ENCODE measurements around the gene IL12RB2.

Gene IL12RB2

GRCh38 chr1:67313934-67314671, 6.4 kb downstream of the IL12RB2 start:
- DNase-seq = no peak

- DNase-seq = peak; percentile 20
Measured at GRCh38 chr1:67314696-67315095, 7.0 kb downstream of the IL12RB2 start.

- DNase-seq = no peak
Measured at GRCh38 chr1:67316180-67316902, 8.7 kb downstream of the IL12RB2 start.

- DNase-seq = no peak
Measured at GRCh38 chr1:67316918-67317317, 9.2 kb downstream of the IL12RB2 start.

- DNase-seq = no peak
Measured at GRCh38 chr1:67317803-67318202, 10.1 kb downstream of the IL12RB2 start.

- no peak for DNase-seq
Measured at GRCh38 chr1:67322442-67322841, 14.8 kb downstream of the IL12RB2 start.

- DNase-seq = no peak
Measured at GRCh38 chr1:67323087-67323486, 15.4 kb downstream of the IL12RB2 start.

GRCh38 chr1:67324068-67324467, 16.4 kb downstream of the IL12RB2 start:
- DNase-seq = no peak

- DNase-seq = no peak
Measured at GRCh38 chr1:67327864-67328466, 20.3 kb downstream of the IL12RB2 start.

GRCh38 chr1:67332653-67333529, 25.2 kb downstream of the IL12RB2 start:
- no peak for DNase-seq

GRCh38 chr1:67333603-67334002, 25.9 kb downstream of the IL12RB2 start:
- no peak for DNase-seq

GRCh38 chr1:67335411-67335810, 27.7 kb downstream of the IL12RB2 start:
- no peak for DNase-seq

GRCh38 chr1:67336157-67336556, 28.5 kb downstream of the IL12RB2 start:
- no peak for DNase-seq

- DNase-seq = no peak
Measured at GRCh38 chr1:67336783-67337182, 29.1 kb downstream of the IL12RB2 start.

- no peak for DNase-seq
Measured at GRCh38 chr1:67338642-67339041, 31.0 kb downstream of the IL12RB2 start.

GRCh38 chr1:67339623-67340343, 32.1 kb downstream of the IL12RB2 start:
- DNase-seq = no peak

- no peak for DNase-seq
Measured at GRCh38 chr1:67342076-67342890, 34.6 kb downstream of the IL12RB2 start.

GRCh38 chr1:67345556-67345955, 37.9 kb downstream of the IL12RB2 start:
- DNase-seq = peak; percentile 67

- no peak for DNase-seq
Measured at GRCh38 chr1:67346982-67347381, 39.3 kb downstream of the IL12RB2 start.

- peak; percentile 61 for DNase-seq
Measured at GRCh38 chr1:67347688-67348472, 40.2 kb downstream of the IL12RB2 start.

Data from NCI-H69 (cell line).